HG02870 (cell line): ENCODE measurements around the gene MAD2L1.
"Not testable (repeated sequence)": the region's sequence is repeated elsewhere in the genome, so short reads cannot be mapped to it uniquely, and the experiment has no call there.

ENCODE experiments used
- ATAC-seq: cut with Tn5 transposase; IDR thresholded peaks from one replicate; pipeline ENCODE4 v1.9.1; 2021; ENCODE audit warnings: mild to moderate bottlenecking, moderate library complexity; ENCODE audit not compliant: unreplicated experiment

Gene MAD2L1

DNA sequence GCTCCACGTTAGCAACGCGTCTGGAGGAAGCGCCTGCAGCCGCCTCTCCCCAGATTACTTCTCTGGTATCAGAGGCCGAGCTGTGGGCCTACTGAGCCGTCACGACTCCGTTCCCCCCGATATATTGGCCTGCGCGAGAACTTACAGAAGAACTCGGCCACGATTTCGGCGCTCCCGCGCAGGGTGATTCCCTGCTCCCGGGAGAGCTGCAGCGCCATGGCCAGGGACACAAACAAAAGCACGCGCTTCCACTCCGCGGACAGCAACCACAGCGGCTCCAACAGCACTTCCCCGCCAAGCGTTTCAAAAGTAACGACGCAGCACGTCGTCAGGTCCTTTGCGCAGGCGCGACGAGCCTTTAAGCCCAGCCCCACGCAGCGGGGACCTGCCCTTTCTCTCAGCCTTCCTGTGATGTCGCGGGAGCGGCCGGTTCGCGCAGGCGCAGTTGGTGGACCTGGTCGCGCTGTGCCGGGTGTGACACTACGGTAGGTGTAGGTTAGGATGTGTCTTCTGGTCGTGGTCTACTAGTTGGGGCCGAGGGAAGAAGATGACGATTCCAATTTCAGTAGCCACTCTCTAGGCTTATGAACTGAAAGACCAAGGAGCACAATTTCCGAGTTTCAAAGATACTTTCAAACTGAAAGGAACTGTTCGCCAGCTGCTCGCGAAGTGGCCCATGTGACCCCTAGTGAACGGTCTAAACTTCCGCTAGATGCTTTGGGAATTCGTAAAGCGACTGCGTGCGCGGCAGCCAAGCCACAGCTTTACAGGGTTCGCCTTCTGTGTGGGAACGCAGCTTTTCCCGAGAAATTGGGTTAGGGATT lies at the start of gene MAD2L1:
MAD2L1 (minus strand) TSS at position 332 of the 824 bp plus-strand sequence; CDS start at position 218, 114 bp downstream.
- ATAC-seq: peak; percentile 80

DNA sequence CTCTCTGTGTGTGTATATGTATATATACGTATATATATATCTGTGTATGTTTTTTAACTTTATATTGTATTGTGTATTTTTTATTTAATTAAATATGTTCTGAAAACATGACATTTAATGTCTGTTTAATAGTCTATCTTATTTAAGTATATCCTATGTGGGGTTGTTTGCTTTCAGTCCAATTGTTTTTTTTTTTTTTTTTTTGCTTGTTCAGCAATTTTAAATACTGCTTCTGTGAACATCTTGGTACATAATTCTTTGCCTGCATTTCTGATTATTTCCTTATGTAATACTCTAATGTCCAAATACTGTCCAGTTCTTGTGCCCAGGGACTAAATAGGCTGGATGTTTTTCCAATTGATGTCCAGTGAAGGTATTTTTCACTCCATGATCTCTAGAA lies 45.1 kb upstream of the MAD2L1 start:
- ATAC-seq: no peak

DNA sequence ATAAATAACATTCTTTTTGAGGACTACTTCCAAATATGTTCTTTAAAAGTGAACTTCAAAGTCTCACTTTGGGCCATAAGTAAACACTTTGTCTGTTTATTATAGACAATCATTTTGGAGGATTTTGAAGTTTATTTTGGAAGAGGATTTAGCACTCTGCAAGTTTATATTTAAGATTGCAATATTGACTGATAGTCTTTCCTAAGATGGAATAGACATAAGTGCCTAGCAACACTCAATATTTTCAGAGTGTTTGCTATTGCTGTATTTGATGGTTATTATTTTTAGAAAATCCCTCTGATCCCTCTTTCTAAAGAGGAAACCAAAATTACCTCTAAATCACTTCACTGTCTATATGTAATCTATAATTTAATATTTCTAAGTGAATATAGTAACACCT lies 42.8 kb upstream of the MAD2L1 start:
- ATAC-seq: no peak

DNA sequence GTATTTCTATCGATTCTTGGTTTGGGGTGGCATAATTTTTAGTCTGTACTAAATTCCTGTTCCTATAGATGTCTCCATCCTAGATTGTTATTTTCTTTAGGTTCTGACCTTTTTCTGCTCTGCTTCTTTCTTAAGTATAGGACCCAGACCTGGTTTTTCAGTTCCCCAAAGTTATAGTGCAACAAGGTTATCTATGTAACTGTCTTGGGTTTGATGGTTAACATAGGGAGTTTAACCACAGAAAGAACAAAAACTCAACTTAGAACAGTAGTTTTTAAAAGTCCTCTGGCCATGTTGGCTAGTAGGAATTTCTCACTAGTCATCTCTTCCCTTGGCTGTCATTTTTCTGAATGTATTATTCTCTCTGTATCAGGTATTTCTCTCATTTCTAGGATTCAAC lies 38.8 kb upstream of the MAD2L1 start:
- peak; percentile 99 for ATAC-seq

DNA sequence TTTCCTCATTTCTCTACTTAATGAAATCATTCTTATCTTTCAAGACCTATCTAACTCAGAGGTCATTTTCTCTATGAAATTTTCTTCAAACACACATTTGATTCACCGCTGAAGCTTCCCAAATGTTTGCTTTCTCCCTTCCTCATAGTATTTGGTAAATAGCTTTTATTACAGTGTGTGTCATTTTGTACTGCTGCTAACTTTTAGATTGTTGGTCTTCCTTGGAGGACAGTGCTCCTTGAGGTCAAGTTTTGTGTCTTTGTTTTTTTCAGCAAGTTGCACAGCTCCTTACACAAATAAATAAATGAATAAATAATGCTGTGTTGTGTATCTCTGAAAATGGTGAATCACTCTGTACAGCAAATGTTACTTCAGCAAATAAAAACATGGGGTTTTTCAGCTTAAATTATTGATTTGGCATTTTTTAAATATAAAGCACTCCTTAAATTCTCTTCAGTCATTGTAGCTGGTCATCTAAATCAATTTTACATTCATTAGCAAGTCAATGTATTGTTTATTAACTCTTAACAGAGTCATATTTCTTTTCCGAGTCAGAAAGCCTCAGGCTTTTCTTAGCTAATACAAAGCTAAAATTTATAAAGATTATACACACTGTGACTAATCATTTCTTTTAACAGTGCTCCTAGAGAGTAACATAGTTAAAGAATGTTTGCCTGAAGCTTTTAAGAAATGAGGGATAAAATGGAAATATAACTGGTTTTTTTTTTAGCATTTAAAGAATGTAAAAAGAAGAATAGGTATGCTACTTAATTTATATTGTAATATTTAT lies 30.1 kb upstream of the MAD2L1 start:
- ATAC-seq: no peak

DNA sequence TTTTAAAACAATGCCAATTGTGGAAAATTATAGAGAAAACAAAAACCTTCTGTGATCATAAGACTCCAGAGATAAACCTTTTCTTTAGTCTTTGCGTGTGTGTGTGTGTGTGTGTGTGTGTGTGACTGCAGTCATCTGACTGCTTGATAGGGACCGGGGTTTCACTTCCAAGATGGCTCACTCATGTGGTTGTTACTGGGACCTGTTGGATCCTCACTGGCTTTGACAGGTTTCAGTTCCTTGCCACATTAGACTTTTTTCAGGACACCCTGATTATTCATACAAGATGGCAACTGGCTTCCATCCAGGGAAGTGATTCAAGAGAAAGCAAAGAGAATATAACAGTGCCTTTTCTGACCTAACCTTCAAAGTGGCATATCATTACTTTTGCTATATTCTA lies 21.9 kb upstream of the MAD2L1 start:
- ATAC-seq: no peak

DNA sequence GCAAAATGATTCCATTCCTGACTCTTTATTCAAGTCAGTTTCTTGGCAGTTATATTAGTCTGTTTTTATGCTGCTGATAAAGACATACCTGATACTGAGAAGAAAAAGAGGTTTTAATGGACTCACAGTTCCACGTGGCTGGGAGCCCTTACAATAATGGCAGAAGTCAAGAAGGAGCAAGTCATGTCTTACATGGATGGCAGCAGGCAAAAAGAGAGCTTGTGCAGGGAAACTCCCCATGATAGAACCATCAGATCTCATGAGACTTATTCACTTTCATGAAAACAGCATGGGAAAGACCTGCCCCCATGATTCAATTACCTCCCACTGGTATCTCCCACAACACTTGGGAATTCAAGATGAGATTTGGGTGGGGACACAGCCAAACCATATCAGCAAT lies 21.4 kb upstream of the MAD2L1 start:
- ATAC-seq: not testable (repeated sequence)

DNA sequence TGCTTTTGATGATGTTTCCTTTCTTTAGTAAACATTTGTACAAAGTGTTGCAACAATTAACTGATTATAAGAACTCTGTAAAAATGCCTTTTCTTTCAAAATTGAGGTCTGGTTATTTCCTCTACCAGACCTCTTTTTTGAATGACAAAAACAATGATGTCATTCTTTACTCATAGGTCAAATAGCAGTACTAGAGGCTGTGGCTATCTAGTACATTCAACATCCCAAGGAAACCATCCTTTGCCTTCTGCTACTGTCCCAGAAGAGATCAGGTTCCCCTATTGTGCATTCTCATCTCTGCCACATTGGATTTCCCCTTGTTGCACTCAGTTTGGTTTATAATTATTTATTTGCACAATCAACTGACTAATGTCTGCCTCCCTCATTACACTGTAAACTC lies 19.1 kb upstream of the MAD2L1 start:
- peak; percentile 66 for ATAC-seq

DNA sequence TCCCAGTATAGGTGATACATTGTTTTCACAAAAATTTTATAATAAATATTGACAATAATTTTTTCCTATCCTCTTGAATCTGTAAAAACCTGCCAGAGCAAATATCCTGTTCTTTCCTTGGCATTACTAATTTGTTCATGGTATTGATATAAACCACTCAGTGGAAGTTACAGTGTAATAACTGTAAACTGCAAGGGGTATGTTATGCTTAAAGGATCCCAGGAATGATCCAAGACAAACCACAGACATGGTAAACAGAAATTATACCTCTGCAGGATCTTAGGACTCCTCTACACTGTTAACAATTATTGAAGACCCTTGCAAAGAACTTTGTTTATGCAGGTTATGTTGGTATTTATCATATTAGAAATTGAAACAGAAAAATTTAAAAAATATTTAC lies 17.7 kb upstream of the MAD2L1 start:
- no peak for ATAC-seq

DNA sequence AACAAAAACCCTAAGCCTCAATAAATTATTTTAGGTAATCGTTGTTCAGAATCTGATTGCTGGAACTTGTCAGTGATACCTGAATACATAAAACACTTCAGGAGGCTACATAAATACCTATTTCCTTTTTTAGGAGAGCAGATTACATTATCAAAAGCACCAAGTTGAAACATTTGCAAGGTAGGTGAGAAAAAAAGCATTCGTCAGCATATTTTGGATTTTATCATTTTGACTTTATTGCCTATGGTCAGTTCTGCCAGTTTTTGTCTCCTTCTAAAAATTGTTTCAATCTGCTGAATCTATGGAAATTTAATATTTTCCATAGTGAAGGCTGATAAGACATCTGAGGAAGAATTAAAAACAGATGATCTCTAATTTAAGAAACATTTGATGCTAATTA lies 16.5 kb upstream of the MAD2L1 start:
- ATAC-seq: no peak

DNA sequence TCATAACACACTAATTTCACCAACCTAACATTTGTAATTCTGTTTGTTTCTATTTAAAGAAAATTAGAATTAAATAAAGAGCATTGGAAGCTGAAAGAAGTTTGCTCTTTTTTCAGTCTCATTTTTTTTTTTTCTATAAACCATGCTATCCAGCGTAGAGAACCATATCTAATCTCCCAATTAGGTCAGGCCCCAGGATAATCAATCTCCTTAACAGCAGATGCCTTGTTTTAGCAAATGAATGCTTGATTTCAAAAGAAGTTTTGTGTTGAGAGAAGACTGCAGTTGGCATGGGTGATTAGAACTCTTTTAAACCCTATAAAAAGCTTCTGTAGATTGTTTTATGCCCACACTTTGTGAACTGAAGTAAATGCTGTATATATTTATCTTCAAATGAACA lies 15.6 kb upstream of the MAD2L1 start:
- no peak for ATAC-seq

DNA sequence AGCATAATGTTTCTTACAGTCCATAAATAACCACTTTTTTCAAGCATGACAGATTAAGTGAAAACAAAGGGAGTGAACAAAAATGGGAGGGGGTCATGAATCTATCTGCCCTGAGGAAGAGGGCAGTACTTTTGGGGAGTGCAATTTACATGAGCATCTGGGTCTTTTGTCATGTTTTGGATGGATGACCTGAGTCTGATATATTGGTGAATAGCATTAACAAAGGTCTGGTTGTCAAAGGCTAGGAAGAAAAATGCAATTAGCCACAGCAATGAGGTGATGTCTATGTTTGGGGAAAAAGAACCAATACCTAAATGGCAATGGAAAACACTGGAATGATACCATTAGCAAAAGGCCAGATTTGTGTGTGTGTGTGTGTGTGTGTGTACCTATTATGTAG lies 15.1 kb upstream of the MAD2L1 start:
- no peak for ATAC-seq

DNA sequence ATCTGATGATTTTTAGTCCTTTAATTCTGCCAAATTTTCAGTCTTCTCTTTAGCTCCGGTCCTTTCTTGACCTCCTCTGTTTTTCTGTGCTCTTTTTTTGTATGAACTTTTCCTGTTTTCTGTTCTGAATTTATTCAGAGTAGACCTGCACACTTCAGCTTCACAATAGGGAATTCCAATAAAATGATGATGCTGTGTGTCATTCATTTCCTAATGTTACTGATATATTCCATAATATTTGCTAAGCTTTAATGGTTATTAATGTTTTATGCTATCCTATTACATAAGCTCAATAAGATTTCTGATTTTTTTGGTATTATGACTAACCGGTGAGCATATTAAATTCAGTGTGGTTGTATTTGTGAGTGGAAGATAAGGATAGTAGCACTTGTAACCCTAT lies 13.9 kb upstream of the MAD2L1 start:
- no peak for ATAC-seq

DNA sequence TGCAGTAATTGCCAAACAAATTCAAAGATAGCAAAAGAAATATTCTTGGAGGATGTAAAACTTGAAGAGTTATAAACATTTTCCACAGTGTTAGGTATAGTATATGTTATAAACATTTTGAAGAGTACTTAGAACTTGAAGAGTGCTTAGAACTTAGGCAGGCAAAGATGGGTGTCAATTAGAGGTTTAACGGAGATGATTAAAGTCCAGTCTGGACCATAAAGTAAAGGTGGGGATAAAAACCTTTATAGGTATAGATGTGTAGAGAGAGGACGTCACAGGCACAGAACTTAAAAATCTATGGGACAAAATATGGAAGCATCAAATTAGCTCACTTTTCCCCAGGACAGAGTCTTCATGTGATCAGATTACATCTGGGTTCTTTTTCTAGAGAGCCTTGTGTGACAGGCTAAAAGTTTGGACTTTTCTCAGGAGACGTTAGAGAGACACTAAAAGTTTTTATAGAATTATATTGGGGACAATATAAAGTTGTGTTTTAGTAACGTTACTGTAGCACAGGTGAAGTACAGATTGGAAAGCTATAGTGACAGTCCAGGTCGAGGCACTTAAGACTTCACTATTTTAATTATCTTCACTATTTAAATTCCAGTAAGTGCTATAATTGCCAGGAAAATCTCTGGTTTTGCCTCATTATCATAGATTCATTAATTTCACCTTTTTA lies 13.3 kb upstream of the MAD2L1 start:
- ATAC-seq: no peak

DNA sequence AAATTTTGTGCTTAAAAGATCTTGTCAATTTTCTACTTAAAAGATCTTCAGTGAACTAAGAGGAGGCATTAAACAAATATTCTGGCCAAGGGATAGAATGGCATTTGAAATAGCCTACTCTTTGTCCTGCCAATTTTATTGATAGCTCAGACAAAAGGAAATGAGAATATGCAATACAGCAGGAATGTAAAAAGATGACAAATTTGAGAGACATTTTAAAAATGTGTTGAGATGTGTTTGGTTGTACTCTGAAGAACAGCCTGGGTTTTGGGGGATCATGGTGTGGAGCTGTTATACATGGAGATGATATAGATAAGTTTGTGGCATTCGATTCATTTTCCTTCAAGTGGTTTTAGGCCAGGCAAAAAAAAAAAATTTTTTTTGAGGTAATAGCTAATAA lies 11.6 kb upstream of the MAD2L1 start:
- ATAC-seq: no peak

DNA sequence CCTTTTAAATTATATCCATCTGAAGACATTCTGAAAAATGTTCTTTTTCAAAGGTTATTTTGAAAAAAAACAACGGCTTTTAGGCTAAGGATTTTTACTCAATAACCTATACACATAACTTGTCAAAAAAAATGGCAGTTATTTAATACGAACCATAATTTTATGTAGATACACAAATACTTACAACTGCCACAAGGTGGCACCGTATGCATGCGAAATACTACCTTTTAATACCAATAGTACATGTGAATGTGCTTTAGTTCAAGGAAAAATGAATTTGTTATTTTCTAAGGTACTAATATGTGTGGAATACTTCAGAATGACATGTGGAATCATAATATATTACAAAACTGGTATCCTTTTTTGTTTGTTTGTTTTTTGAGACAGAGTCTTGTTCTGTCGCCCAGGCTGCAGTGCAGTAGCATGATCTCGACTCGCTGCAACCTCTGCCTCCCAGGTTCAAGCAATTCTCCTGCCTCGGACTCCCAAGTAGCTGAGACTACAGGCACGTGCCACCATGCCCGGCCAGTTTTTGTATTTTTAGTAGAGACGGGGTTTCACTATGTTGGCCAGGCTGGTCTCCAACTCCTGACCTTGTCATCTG lies 4.6 kb upstream of the MAD2L1 start:
- ATAC-seq: no peak

DNA sequence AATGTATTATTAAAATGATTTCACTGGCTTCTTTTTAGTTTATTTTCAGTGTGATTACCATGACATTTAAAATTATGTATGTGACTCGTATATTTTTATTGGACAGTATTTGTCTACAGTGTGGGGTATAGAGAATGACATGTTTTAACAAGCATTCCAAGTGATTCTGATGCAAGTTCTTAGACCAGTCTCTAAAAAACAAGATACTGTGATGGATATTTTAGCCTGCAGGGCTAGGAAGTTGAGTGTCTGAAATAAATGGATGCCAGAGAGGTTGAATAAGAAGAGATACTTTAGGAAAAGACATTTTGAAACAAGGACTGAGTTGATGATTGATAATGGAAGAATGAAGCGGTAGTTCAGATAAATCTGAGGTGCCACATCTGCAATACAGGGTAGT lies 3.5 kb upstream of the MAD2L1 start:
- no peak for ATAC-seq

DNA sequence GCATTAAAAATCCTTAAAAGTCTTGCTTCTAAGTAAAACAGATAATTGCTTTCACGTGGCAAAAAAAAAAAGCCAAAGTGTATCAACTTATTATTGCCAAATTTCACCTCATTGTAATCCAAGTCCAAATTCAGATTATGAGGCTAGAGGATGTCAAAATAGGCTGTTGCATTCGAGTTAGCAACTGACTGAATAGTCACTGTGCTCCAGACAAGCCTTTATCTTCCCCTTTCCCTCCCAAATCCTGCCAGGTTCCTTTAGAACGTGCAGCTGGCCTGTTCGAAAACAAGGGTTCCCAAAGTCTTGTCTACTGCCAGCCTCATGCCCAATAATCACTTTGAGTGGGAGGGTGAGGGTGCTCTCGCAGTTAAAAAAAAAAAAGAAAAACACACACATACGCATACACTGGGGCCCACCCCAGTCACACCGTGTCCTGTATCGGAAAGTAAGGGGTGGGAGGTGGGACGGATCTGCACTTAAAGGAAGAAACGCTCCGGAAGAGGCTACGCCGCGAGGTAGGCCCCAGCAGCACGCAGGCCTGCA lies 603 bp downstream of the MAD2L1 start:
- peak; percentile 56 for ATAC-seq

DNA sequence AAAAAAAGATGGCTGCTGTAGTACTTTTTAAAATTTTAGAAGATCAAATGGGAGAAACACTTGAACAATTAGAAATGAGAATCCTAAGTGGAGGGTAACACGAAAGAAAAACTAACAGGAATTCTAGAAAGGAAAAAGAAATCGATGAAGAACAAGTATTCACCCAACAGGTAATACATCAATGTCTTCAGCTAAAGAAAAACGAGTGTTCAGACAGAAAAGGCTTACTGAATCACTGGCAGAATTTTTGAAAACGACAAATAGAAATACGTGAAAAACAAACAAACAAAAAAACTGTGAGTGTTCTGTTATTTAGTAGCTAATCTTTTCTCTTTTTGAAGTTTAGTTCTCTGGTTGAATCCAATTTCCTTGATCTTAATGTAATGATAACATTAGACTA lies 1.8 kb downstream of the MAD2L1 start:
- no peak for ATAC-seq

DNA sequence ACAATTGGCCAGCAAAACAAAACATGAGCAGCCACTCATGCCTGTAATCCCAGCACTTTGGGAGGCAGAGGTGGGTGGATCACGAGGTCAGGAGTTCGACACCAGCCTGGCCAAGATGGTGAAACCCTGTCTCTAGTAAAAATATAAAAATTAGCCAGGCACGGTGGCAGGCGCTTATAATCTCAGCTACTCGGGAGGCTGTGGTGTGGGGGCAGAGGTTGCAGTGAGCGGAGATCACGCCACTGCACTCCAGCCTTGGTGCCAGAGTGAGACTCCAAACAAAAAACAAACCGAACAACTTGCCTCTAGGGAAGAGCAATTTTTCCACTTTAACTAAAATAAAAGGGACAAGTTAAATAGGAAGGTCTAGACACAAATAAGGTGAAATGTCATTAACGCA lies 2.9 kb downstream of the MAD2L1 start:
- not testable (repeated sequence) for ATAC-seq

DNA sequence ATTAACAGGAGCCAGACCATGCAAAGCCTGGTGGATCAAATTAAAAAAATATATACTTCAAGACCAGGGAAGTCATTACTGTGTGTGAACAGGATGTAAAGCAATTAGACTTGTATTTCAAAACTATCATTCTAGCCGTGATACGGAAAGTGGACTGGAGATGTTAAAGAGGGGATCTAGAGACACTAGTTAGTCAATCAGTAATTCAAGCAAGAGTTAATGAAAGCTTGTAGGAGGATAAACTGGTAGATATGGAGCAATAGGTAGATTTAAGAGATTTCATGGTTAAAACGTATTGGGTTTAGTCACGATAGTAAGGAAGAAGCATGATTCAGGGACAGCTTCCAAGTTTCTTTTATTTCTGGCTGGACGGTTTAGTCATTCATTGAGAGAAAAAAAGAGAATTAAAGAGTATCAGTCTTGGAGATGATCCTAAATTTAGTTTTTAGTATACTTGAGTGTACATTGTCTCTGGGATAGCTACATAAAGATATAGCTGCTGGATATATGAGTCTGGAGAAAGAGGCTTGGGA lies 3.9 kb downstream of the MAD2L1 start:
- ATAC-seq: no peak
